ENCODE results near the gene TNNI3.

- TF ChIP-seq ZNF219 (CRISPR knock-in tag; IDR thresholded peaks at IDR 0.05; ENCODE audit: borderline replicate concordance) (no peak), MAX (CRISPR knock-in tag; IDR thresholded peaks at IDR 0.05) (no peak), RELA (CRISPR knock-in tag; IDR thresholded peaks at IDR 0.05; ENCODE audit: borderline replicate concordance) (no peak), CTCF (IDR thresholded peaks at IDR 0.05) (no peak), ETV6 (CRISPR knock-in tag; IDR thresholded peaks at IDR 0.05) (no peak), E2F4 (CRISPR knock-in tag; IDR thresholded peaks at IDR 0.05; ENCODE audit: borderline replicate concordance, low read depth) (no peak), OVOL2 (CRISPR knock-in tag; IDR thresholded peaks at IDR 0.05; ENCODE audit: borderline replicate concordance) (no peak), JUN (CRISPR knock-in tag; IDR thresholded peaks at IDR 0.05) (no peak), NR2C2 (CRISPR knock-in tag; IDR thresholded peaks at IDR 0.05) (no peak), GTF2I (CRISPR knock-in tag; conservative IDR thresholded peaks at IDR 0.05) (no peak), IRF2 (CRISPR knock-in tag; IDR thresholded peaks at IDR 0.05; ENCODE audit: borderline replicate concordance, low read depth) (no peak), CREM (CRISPR knock-in tag; IDR thresholded peaks at IDR 0.05) (no peak), SP1 (CRISPR knock-in tag; conservative IDR thresholded peaks at IDR 0.05) (no peak)
Observed at GRCh38 chr19:55115446-55116065, 42.0 kb downstream of the TNNI3 start.

Measured in WTC11 (cell line).